ENCODE measurements around the gene ABCG1.

The ABCG1 gene

DNA sequence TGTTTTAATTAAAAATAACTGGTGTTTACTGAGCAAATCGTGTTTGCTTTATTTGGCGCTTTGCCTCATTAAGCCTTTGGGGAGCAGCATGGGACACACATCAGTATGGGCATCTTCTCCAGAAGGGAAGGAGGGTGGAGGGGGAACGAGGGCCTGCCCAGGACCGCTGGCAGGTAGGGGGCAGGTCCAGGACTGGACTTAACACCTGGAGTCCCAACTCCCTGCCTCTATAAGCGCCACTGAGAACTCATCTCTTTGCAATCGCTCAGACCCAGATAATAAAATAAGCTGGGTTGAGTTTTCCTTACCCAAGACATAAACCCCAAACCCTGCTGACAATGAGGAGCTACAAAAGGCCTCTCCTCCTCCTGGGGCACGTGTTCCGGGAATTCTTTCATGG lies 15.1 kb downstream of the ABCG1 start:
- DNase-seq = no peak

DNA sequence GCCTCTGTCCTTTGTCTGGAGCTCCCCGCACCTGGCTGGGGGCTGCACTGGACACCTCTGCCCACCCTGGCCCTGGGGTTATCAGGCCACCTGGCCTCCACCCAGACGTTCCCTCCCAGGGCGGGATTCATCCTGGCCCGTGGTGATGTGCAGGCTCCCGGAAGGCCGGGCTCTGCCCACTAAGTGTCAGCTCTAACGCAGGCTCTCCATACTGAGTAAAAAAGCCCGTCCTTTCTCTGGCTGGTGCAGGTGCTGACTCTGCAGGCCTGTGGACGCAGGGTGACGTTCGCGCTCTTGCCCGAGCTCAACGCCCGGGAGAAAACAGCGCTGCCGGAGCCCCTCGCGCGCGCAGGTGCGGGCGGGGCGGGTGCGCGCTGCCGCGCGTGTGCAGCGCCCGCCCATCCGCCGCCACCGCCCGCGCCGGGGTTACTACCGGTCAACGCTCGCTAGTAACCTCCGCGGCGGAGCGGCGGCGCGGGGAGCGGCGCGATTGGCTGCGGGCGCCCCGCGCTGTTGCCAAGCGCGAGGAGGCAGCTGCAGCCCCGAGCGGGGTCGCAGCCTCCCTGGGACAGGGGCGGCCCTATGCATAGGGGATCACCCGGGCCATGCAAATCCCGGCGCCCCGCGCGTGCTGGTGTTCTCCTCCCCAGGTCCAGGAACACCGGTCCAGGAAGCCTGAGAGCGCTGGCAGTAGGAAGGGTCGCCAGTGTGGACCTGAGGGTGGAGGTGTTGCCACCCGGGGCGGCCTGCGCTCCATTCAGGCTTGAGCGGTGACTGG lies 15.7 kb downstream of the ABCG1 start:
- DNase-seq = peak; percentile 9

DNA sequence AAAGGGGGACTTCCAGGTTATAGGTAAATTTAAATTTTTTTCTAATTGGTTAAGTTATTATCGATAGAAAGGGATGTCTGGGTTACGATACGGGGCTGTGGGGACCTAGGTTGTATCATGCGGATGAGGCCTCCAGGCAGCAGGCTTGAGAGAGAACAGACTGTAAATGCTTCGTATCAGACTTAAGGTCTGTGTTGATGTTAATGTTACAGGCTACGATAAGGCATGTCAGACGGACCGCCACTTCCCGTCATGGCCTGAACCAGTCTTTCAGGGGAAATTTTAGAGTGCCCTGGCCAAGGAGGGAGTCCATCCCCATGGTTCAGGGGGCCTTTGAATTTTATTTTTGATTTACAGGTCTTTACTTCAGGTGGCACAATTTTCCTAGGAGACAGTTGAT lies 16.7 kb downstream of the ABCG1 start:
- no peak for DNase-seq

DNA sequence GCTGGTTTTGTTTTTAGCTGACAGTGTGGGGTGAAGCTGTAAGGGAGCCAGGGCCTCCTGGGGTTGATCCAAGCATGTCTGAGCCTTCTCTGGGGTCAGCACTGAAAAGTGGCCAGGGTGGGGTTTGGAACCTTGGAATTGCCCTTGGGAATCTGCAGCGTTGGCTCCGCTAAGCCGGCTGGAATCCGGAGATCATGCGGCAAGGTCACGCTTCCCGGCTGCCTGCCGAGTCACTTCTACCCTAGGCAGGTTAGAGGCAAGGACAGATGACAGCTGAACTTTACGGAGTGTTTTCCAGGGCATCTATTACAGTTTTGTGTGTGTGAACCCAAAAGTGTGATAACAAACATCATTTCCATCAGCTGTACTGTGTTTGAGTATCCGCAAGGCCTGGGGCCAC lies 17.1 kb downstream of the ABCG1 start:
- no peak for DNase-seq

DNA sequence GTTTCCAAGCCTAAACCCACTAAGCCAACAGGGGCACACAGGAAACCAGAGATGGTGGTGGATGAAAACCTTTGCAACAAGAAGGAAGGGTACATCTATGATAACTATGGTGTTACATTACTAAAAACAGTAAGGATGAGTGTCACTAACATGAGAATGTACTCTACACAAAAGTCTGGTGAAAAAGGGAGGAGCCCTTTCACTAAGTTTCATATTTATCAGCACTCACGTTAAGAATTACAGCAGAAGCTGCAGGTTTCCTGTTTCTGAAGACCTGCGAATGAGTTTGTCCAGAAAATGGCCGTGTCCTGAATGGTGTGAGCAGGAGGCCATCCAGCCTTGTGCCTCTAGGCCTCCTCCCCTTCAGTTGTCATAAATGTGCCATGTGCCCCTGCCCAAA lies 17.8 kb downstream of the ABCG1 start:
- DNase-seq = no peak

DNA sequence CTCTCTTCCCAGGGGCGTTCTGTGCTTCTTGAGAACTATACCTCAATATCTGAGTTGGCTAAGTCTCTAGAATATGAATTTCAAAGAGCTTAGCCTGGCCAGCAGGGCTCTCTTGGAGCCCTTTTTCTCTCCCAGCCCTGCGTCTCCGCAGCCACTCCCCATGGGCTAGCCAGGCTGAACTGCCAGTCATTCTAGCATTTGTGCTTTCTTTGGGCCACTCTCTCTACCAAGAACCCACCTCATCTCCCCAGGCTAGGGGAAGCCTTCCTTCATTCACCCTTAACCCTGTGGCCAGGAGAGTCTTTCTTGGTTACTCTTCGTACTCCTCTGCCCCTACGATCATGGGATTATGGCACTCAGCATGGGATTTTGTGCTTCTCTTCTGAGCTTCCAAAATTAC lies 18.2 kb downstream of the ABCG1 start:
- DNase-seq = no peak

DNA sequence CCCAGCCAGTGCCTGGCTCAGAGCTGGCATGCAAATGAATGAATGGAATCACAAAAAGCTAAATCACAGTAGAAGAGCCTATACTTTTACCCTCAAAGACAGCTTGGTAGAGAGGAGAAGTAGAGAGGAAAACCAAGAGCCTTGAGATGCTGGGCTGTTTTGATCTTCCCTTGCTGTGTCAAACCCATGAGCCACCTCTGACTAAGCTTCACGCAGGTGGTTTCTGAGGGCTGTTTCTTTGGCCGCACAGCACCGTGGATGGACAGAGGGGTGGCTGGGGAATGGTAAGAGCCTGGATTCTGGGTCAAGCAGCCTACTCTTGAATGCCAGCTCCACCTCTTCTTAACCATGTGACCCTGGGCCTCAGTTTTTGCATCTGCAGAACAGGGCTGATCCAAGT lies 18.6 kb downstream of the ABCG1 start:
- no peak for DNase-seq

DNA sequence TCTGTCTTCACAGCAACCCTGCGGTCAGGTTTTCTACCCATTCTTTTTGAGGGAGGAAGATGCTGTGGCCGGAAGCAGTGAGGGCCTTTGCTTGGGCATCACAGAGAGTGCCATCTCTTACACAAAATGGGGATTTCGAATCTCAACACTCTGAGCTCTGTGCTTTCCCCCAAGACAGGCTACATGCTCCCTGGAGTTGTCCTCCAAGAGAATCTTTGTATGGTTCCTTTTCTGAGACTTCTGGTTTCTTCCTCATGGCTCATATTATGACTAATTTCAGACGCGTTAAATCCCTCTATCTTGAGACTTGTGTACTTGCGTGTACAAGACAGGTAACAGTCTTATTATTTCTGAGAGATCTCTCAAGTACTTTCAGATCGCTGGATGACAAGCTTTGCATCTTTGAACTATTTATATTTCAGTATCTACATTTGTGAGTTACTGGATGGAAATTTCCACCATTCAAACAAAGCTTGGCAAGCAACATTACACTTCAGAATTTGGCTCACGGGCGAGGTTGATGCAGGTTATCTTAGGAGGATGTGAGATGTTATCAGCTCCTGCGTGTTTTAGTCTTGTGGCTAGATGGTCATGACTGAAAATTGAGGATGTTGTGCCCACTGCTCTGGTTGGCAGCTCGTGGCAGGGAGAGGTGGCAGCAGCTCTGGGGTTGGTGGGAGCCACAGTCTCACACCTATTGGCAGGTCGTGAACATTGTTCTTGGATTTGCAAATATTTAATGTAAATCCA lies 19.4 kb downstream of the ABCG1 start:
- no peak for DNase-seq

DNA sequence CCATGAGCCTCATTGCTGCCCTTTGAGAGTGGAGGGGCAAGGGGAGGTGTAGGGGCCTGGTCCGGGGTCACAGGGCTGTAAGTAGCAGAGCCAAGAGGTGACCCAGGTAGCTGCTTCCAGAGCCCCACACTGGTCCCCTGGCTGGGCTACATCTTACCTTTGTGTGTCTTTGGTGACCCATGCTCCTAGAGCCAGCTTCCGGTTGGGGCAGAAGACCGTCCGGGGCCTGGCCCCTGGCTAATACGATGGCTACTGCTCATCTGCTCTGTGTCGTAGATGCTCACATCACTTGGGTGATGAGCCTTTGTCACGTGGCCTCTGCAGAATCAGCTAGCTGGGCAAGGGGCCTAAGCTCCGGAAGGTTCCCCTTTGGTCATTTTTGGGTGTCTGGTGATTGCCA lies 20.6 kb downstream of the ABCG1 start:
- no peak for DNase-seq

DNA sequence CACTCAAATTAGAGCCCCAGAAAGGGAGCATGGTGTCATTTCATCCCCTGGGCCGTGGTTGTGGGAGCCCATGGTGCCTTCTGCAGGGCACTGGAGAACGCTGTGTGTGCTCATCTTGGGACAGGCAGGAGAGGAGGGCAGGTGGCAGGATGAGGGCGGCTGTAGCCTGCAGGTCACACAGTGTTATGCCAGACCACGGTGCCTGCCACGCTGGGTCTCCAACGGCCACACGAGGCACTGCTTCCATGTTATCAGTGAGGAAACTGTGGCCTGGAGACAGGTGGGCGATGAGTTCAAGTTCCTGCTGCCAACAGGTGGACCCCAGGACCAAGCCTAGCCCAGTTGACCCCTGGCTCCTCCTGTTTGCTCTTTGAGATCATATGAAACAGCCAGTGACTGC lies 21.0 kb downstream of the ABCG1 start:
- DNase-seq = no peak

DNA sequence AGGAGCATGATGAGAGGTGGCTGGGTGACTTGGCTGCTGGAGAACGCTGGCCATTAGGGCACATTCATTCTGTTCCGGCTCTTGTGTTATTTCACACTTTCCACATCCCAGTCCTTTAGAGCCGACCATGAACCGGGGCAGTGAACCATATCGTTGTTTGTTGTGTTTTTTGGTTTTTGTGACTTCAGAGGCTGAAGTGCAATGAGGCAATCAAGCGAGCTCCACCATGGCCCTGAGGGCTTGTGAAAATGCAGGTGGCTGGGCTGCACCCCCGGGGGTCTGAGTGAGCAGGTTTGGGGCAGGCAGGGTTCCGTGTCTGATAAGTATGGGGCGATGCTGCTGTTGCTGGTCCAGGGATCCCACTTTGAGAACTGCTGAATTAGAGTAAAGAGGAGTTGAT lies 23.7 kb downstream of the ABCG1 start:
- no peak for DNase-seq

DNA sequence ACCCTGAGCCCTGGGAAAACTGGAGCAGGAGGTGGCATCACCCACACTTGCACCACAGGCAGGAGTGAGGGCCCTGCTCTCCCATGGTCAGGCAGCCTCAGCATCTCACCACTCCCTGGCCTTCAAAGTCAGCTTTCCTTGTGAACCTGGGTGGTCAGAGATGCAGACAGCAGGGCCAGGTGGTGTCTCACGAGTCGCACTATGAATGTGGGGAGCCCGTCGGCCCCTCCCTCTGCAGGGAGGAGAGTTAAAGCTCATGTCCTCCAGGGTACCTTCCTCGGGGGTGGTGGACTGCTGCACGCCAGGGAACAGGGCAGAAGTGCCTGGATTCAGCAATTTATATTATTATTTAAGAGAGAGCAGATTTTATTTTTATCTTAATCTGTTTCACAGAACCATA lies 24.1 kb downstream of the ABCG1 start:
- no peak for DNase-seq

DNA sequence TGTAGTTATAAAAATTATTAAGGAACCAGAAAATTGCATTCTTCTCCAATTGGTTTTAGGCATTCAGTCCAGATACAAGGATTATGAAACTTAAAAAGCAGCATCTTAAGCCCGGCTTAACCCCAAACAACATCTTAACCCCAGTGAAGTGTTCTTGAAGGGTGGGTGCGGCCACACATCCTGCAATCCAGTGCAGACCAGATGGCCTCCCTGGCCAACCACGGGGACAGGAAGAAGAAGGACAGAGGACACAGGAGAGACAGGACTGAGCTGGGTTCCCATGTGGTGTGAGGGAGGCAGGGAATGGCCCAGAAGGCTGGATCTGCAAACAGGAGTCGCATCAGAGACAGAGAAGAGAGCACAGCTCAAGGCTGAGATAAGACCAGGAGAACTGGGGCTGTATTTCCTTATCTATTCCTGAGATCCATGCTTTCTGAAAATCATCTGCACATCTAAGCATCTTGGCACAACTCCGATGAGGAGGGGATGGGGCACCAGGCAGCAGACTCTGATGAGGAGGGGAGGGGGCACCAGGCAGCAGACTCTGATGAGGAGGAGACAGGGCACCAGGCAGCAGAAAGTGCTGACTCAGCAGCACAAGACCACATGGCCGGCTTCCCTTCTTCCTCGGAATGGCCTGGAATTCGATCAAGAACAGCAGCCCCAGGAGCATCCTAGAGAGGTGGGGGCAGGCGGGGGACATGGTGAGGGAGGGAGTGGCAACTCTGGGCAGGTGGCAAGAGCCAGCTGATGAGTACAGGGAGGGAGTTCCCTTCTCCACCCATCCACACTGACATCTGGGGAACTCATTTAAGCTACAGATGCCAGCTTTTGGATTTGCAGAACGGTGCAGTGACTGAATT lies 26.6 kb downstream of the ABCG1 start:
- no peak for DNase-seq

DNA sequence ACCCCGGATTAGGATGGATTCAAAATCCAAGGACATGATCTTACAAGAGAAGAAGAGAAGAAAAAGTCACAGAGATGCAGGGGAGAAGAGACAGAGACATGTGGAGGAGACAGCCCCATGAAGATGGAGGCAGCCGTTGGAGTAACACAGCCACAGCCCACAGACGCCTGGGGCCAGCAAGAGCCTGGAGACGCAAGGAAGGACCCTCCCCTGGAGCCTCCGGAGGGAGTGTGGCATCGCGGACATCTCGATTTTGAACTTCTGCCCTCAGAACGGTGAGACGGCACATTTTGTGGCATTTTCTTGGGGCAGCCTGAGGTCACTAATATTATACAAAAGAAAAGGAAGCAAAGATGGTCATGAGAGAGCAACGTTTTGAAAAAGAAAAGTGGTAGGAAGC lies 28.8 kb downstream of the ABCG1 start:
- no peak for DNase-seq

DNA sequence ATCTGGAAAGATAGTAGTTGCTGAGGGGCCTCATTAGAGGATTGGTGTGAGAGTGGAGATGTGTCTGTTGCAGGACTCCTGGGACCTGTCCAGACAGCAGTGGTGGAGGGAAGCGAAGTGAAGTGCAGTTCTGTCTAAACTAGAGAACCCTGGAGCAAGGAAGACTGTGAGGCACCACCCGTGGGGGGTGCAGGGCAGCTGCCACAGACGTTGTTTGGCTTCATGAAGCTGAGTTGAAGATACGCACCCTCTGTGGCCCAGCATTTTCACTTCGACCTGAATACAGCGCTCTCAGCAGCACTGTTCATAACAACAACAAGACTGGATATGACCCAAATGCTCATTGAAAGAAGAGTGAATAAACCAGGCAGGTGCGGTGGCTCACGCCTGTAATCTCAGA lies 29.3 kb downstream of the ABCG1 start:
- DNase-seq = no peak

DNA sequence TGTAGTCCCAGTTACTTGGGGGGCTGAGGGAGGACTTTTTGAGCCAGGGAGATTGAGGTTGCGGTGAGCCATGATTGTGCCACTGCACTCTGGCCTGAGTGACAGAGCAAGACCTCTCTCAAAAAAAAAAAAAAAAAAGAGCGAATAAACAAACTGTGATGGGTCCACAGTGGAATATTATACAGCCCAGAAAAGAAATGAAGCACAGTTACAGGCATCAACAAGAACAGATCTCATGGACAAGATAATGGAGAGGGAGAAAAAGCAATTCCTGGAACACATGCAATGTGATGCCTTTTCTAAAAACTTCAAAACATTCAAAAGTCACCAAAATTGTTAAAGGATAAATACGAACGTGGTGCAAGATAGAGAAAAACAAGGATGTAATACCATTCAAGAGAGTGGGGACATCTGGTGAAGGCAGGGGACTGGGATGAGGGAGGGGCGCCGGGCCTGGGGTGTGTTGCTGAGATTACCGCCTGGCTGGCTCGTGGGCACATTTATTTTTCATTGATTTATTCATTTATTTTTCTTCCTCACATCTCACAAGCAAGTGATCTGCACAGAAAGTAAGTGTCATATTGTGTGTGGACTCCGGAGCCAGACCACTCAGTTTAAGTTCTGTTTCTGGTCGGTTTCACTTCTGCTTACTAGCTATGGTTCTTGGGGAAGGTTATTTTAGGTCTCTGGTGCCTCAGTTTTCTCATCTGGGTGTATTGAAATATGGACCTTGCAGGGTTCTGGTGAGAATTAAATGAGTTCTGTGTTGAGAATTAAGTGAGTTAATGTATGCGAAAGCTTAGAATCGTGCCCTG lies 30.1 kb downstream of the ABCG1 start:
- no peak for DNase-seq

DNA sequence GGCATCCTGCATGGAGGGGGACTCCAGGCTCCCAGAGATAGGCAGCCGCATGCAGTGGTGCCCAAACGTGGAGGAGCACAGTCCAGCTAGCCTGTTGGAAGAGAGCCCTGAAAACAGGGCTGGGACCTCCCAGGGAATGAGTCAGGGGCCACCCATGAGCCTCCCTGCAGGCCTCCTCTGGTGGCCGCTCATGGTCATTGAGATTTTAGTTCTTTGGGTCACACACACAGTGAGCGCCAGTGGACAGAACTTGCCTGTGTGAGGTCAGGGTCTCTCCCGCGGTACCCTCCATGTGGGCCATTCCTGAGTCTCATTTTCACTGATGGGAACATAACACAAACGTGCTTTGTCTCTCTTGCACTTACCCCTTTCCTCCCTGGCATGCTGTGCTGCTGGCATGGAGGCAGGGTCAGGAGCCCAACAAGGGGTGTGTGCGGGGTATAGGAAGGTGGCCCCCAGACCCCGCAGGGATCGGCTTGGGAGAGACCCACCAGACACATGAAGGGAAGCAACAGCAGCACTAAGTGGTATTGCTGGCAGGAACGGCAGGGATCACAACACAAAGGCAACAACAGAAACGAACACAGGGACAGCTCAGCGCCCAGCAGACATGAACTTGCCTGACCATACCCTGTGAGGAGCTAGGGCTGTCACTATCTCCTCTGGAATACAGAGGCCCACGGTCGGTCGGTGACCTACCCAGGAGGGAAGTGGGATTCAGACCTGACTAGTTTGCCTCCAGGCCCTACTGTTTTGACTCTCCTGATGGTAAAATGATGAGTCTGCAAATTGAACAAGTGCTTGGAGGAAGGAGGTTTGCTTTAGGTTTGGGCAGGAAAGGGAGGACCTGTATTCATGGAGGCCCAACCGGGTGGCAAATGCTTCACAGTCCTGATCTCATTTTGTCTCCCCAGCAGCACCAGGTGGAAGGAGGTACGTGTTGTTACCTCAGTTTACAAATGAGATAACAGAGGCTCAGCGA lies 31.8 kb downstream of the ABCG1 start:
- DNase-seq = no peak

DNA sequence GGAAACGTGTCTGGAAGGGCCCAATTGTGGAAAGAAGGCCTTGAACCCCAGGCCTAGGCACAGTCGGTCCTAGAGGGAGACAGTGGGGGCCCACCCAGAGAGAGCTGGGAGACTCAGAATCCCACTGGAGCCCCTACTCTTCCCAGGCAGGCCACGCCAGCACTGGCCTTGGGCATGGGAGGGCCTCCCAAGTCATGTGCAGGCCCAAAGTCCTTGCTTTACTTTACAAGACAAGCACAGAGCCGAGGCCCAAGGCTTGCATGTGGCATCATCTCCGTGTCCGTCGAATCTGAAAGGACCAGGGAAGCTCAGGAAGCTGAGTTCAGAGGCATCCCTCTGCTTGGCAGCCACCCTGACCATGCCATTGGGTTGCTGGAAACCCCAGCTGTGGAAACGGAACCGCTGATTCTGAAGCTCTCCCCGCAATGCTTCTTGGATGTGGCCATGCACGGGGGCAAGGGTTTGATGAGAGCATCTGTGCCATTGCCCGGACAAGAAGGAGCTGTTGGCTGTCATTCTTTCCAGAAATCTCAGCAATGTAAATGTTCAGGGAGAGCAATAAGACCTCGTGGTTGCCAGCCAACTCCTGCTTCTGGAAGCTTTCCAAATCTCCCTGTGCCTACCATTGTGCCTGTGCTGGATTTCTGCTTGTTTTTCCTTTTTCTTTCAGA lies 32.8 kb downstream of the ABCG1 start:
- no peak for DNase-seq

DNA sequence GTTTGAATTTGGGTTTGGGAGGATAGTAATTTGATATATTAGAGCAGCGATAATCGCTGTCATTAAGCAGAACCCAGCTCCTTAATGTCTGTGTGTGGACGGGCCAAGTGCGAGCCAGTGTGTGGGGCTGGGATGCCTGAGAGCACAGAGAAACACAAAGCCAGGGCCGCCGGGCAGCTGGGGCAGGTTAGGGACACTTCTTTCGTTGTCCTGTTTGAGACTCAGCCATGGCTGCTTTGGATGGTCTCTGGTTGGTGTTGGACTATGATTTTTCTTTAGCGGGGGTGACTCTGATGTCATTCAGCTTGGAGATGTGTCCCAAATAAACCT lies 33.4 kb downstream of the ABCG1 start:
- DNase-seq = no peak

DNA sequence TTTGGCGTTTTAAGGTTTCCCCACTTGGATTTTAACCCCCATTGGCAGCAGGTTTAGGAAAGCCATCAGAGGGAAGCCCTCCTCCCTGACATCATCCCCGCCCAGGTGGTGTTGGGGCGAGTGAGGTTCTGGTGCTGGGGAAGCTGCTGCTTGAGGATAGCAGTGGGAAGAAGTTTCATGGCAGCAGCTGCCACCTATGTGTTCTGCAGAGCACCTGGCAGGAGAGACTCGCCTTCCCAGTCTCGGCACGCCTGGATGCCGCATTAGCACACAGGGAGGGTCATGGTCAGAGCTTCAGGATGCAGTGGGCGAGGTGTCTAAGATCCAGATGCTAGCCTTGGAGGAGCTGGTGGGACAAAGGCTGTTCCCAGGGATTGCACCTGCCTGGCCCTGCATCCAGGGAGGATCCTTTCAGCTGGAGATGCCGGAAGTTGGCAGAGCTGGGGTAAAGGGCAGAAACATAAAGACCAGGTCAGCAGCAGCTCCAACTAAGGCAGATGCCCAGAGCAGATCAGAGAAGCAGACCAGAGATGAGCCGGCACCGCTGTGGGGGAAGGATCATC lies 33.9 kb downstream of the ABCG1 start:
- DNase-seq = no peak

DNA sequence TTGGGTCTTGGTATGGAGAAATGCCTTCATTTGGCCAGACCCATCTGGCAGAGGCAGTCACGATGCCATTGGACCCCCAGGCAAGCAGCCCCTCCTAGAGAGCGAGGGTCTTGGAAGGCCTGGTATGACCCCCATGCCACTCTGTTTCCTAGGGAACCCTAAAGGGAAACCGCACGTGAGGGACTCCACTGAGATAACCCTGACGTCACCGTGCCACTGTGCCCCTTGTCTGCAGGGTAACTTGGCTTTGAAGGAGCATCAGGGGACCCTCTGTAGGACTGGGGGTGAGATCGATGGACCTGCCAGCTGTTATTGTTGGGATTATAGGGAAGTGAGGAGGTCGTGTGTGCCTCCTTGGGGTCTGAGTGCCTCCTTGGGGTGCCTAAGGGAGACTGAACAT lies 34.5 kb downstream of the ABCG1 start:
- DNase-seq = no peak
